Activated CD8-positive, alpha-beta memory T cell treated with anti-CD3 and anti-CD28 coated beads, Interleukin-2, amount 50 U/mL, for 4 hours (primary cell): ENCODE results near the gene ADCY6.
"Not testable (repeated sequence)": the region's sequence is repeated elsewhere in the genome, so short reads cannot be mapped to it uniquely, and the experiment has no call there.

Source experiments
- DNase-seq: peaks from one replicate; pipeline ENCODE4 v3.0.0-alpha.2; 2020

The ADCY6 gene

DNA sequence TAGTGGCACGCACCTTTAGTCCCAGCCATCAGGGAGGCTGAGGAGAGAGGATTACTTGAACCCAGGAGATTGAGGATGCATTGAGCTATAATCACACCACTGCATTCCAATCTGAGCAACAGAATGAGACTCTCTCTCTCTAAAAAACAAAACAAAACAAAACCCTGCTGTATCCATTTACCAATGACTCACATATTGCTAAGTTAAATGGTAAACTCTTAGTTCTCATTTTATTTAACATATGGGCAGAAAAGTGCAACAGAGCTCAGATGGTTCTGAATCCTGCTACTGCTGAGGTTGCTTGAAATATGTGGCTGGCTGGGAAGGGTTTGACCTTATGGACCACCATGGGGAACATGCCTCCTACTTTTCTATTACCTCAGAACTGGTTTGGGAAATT lies 38.7 kb downstream of the ADCY6 start:
- DNase-seq: no peak

DNA sequence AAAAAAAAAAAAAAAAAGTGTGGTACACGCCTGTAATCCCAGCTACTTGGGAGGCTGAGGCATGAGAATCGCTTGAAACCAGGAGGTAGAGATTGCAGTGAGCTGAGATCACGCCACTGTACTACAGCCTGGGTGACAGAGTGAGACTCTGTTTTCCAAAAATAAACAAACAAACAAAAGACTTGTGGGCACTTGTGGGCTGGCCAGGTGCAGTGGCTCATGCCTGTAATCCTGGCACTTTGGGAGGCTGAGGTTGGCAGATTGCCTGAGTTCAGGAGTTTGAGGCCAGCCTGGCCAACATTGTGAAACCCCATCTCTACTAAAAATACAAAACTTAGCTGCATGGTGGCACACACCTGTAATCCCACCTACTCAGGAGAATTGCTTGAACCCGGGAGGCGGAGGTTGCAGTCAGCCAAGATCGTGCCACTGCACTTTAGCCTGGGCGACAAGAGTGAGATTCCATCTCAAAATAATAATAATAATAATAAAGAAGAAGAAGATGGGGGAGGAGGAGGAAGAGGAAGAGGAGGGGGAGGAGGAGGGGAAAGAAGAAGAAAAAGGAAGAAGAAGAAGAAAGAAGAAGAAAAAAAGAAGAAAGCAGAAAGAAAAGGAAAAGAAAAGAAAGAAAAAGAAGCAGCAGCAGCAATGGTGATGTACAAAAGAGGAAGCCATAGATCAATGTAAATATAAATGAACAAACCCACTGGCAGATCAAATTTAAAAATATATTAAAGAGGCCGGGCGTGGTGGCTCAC lies 44.5 kb downstream of the ADCY6 start:
- no peak for DNase-seq

DNA sequence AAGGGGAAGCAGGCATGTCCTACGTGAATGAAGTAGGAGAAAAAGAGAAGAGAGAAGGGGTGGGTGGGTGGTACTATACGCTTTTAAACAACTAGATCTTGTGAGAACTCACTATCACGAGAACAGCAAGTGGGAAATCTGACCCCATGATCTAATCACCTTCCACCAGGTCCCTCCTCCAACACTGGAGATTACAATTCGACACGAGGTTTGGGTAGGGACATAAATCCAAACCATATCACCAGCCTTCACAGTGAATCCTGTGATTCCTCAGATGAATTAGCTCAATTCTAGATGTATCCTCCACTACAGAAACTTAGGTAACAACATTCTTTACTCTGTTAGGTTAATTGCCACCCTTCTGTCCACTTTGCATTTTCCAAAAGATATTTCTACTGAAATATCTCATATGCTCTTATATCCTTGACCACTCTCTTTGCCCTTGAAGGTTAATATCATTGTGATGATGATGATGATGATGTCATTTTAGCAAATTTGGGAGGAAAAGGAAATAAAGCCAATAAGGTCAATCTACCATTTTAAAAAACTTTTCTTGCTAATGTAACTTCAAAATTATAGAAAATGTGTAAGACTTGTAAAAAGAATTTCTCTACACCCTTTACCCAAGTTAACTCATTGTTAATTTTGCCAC lies 49.1 kb downstream of the ADCY6 start:
- no peak for DNase-seq

DNA sequence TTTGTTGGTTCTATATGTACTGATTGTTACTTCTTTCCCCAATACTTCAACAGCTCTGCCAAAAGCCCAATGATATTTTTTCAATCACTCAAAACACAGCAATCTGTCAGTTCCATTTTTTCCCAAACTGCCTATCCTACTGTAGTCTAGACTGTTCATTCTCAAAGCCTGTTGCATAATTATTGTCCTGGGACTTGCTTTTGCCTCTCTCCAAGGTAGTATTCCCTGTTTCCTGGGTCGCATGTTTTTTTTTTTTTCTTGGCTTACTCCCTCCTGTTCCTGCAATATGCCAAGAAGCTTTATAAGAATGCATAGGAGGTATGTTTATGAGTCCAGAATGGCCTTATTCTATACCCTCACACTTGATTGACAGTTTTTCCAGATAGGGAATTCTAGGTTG lies 52.4 kb downstream of the ADCY6 start:
- DNase-seq: no peak

DNA sequence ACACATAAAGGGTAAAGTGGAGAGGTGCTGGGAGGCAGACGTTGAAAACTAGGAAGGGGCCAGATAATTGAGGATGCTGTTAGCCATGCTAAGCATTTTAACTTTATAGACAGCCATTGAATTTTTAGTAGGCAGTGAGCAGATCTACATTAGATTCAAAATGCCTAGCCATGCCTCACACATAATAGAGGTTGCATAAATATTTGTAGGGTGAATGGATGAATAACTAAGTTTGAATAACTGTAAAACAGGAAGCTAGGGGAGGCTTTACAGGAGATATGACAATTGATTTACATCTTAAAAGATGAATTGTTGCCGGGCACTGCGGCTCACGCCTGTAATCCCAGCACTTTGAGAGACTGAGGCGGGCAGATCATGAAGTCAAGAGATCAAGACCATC lies 60.1 kb downstream of the ADCY6 start:
- DNase-seq: no peak

DNA sequence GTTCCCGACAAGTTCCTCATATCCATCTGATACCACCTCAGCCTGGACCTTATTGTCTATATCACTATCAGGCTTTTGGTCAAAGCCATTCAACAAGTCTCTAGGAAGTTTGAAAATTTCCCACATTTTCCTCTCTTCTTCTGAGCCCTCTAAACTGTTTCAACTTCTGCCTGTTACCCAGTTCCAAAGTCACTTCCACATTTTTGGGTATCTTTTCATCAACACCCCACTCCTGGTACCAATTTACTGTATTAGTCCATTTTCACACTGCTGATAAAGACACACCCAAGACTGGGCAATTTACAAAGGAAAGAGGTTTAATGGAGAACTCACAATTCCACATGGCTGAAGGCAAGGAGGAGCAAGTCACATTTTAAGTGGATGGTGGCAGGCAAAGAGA lies 68.2 kb downstream of the ADCY6 start:
- DNase-seq: not testable (repeated sequence)

DNA sequence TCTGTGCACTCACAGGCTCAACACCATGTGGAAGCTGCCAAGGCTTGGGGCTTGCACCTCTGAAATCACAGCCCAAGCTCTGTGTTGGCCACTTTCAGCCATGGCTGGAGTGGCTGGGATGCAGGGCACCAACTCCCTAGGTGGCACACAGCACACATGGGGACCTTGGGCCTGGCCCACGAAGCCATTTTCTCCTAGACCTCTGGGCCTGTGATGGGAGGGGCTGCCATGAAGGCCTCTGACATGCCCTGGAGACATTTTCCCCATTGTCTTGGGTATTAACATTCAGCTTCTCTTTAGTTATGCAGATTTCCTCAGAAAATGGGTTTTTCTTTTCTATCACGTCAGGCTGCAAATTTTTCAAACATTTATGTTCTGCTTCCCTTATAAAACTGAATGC lies 68.7 kb downstream of the ADCY6 start:
- DNase-seq: not testable (repeated sequence)

DNA sequence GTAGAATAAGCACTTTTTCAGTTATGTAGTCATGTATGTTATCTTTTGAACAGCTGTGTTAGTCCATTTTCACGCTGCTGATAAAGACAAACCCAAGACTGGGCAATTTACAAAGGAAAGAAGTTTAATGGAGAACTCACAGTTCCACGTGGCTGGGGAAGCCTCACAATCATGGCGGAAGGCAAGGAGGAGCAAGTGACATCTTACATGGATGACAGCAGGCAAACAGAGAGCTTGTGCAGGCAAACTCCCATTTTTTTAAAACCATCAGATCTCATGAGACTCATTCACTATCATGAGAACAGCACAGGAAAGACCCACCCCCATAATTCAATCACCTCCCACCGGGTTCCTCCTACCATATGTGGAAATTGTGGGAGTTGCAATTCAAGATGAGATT lies 69.9 kb downstream of the ADCY6 start:
- DNase-seq: not testable (repeated sequence)

DNA sequence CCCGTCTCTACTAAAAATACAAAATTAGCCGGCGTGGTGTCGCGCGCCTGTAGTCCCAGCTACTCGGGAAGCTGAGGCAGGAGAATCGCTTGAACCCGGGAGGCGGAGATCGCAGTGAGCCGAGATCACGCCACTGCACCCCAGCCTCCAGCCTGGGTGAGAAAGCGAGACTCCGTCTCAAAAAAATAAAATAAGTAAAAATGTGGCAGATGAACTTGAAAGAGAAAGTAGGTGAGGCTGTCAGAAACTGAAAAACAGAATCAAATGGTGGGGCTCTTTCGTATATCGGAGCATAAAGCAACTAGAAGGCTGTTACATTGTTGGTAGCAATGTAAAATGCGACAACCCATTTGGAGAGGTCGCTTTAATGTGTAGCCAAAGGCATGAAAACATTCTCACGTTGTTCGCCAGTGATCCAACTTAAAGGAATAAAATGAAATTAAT lies 71.6 kb downstream of the ADCY6 start:
- no peak for DNase-seq

DNA sequence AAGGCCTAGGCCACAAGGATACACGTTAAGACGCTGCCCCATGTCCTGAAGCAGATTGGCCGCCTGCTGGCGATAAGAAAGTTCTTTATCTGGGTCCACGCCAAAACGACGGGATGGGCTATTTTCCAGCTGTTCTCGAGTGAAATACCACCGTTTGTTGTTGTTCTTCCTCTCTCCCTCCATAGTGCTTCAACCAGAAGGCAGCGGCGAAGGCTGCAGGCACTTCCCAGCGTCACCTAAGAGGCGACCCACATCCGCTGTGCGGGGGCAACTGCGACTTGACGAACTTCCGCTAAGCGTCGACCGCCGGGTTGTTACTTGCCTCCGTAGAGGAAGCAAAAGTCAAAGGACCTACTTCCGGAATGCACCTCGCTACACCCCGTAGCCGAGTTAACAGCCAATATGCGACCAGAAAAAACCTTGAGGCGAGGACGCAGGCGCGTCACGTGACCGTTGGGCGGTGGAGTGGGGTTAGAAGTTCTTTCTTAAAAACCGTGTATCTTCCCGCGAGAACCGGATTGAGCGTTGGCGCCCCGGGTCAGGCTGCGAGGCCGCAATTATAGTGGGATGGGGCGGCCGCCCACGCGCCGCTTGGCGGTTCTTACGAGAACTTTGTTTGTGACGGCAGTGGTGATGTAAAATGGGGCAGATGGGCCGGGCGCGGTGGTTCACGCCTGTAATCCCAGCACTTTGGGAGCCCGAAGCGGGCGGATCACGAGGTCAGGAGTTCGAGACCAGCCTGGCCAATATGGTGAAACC lies 72.2 kb downstream of the ADCY6 start, which contains the start of gene CCNT1:
Gene CCNT1, minus strand, starts transcription at position 215 of the 759 bp plus-strand sequence. Its CDS starts 32 bp downstream, at position 183.
- DNase-seq: peak; percentile 98
